Neural cell (in vitro differentiated cells): Measurements from ENCODE around the gene MSH3. TPM values are rescaled to one million over a fixed set of nuclear protein-coding genes. Genes with fewer than 3 reads are reported as not detected.

ENCODE experiments used
- H2AFZ ChIP-seq: fragments of 200-600, 300-800 bp; sonication (generic), shearing (Covaris generic); 2 replicates; pipeline ENCODE4 v1.6.0; 2014; ENCODE audit warnings: low read depth, mild to moderate bottlenecking, antibody characterized with exemption, low read length, moderate library complexity
- H3F3A ChIP-seq: fragments of 200-600 bp; shearing (Covaris generic); 2 replicates; pipeline ENCODE4 v1.6.1; 2016; ENCODE audit warnings: mild to moderate bottlenecking, moderate library complexity, mixed read lengths, antibody characterized with exemption, low read length; ENCODE audit not compliant: insufficient read depth, poor library complexity, severe bottlenecking
- H3K27ac ChIP-seq: fragments of 200-600, 300-800 bp; sonication (generic), shearing (Covaris generic); 2 replicates; pipeline ENCODE4 v1.5.1; 2014; ENCODE audit warnings: mild to moderate bottlenecking, low read length, moderate library complexity
- H3K27me3 ChIP-seq: fragments of 300-800, 200-600 bp; sonication (generic), shearing (Covaris generic); 2 replicates; pipeline ENCODE4 v1.6.0; 2014; ENCODE audit warnings: mild to moderate bottlenecking, low read depth, low read length, moderate library complexity; ENCODE audit not compliant: insufficient read depth
- H3K36me3 ChIP-seq: fragments of 300-800, 200-600 bp; sonication (generic), shearing (Covaris generic); 2 replicates; pipeline ENCODE4 v1.5.1; 2014; ENCODE audit warnings: mild to moderate bottlenecking, antibody characterized with exemption, low read length, moderate library complexity; ENCODE audit not compliant: insufficient read depth
- H3K4me2 ChIP-seq: fragments of 300-800, 200-600 bp; sonication (generic), shearing (Covaris generic); 2 replicates; pipeline ENCODE4 v1.6.0; 2014; ENCODE audit warnings: mild to moderate bottlenecking, low read length
- H3K4me3 ChIP-seq: fragments of 300-800, 200-600 bp; sonication (generic), shearing (Covaris generic); 2 replicates; pipeline ENCODE4 v1.5.1; 2014; ENCODE audit warnings: mild to moderate bottlenecking, low read length, moderate library complexity
- H3K79me2 ChIP-seq: fragments of 200-600 bp; shearing (Covaris generic); replicated peaks from 2 replicates; pipeline ENCODE4 v1.6.0; 2014; ENCODE audit warnings: mild to moderate bottlenecking, low read length, moderate library complexity; ENCODE audit not compliant: insufficient read depth
- H3K9ac ChIP-seq: fragments of 300-800, 200-600 bp; sonication (generic), shearing (Covaris generic); 2 replicates; pipeline ENCODE4 v1.6.1; 2016; ENCODE audit warnings: mild to moderate bottlenecking, low read length, mixed read lengths
- H3K9me2 ChIP-seq: fragments of 200-600 bp; shearing (Covaris generic); 2 replicates; pipeline ENCODE4 v1.6.1; 2016; ENCODE audit warnings: mild to moderate bottlenecking, low read length, mixed read lengths; ENCODE audit not compliant: insufficient read depth
- H3K9me3 ChIP-seq: fragments of 200-600, 300-800 bp; sonication (generic), shearing (Covaris generic); 2 replicates; pipeline ENCODE4 v1.6.1; 2016; ENCODE audit warnings: mild to moderate bottlenecking, mixed run types, low read length, moderate library complexity, mixed read lengths
- H4K20me1 ChIP-seq: fragments of 200-600 bp; shearing (Covaris generic); 2 replicates; pipeline ENCODE4 v1.6.1; 2016; ENCODE audit warnings: mild to moderate bottlenecking, mixed run types; ENCODE audit not compliant: insufficient read depth
- CTCF ChIP-seq: fragments of 450-650 bp; IDR thresholded peaks from 2 replicates; pipeline ENCODE4 v1.5.1; 2014; ENCODE audit warnings: antibody characterized with exemption, mild to moderate bottlenecking, moderate library complexity; ENCODE audit not compliant: poor library complexity, severe bottlenecking
- EP300 ChIP-seq: fragments of 450-650 bp; conservative IDR thresholded peaks from 2 replicates; pipeline ENCODE4 v1.6.1; 2014; ENCODE audit warnings: antibody characterized with exemption, mild to moderate bottlenecking, moderate library complexity; ENCODE audit not compliant: poor library complexity, severe bottlenecking
- EZH2 ChIP-seq: fragments of 200-600, 300-800 bp; shearing (Covaris generic), sonication (generic); IDR thresholded peaks from 2 replicates; pipeline ENCODE4 v1.6.1; 2014; ENCODE audit warnings: antibody characterized with exemption, low read length, borderline replicate concordance, mild to moderate bottlenecking; ENCODE audit not compliant: insufficient read depth, poor library complexity, severe bottlenecking
- MXI1 ChIP-seq: fragments of 450-650 bp; conservative IDR thresholded peaks from 2 replicates; pipeline ENCODE4 v1.6.1; 2014; ENCODE audit warnings: antibody characterized with exemption, mild to moderate bottlenecking; ENCODE audit not compliant: poor library complexity, severe bottlenecking
- POLR2AphosphoS5 ChIP-seq: IDR thresholded peaks from 2 replicates; pipeline ENCODE4 v1.6.1; 2012
- RAD21 ChIP-seq: fragments of 450-650 bp; conservative IDR thresholded peaks from 2 replicates; pipeline ENCODE4 v1.6.1; 2014; ENCODE audit warnings: antibody characterized with exemption, mild to moderate bottlenecking, moderate library complexity
- REST ChIP-seq: IDR thresholded peaks from 2 replicates; pipeline ENCODE4 v1.6.1; 2012; ENCODE audit warnings: borderline replicate concordance
- SMC3 ChIP-seq: fragments of 450-650 bp; conservative IDR thresholded peaks from 2 replicates; pipeline ENCODE4 v1.6.1; 2014; ENCODE audit warnings: antibody characterized with exemption, mild to moderate bottlenecking, moderate library complexity; ENCODE audit not compliant: poor library complexity
- TAF1 ChIP-seq: IDR thresholded peaks from 2 replicates; pipeline ENCODE4 v1.6.1; 2012; ENCODE audit warnings: low read depth
- polyA plus RNA-seq: library from polyadenylated mRNA; depleted of rRNA; stranded (reverse); fragments of >200 nt; gene quantifications from 2 replicates; pipeline ENCODE4 v1.2.3, GENCODE V29; 2014

Gene MSH3
- polyA plus RNA-seq, 1 donor from 2014 or later: 9.8 TPM

GRCh38 chr5:80607832-80608231 is 46.6 kb upstream of the MSH3 start:
- no peaks in the 10 kb centered on the region for H3K9me3 ChIP-seq
- no peaks in the 10 kb centered on the region for H3K79me2 ChIP-seq
- H3K9ac ChIP-seq: no peak overlapping the region
- no peaks in the 10 kb centered on the region for H3F3A ChIP-seq
- TF ChIP-seq CTCF (no peak), EP300 (no peak), RAD21 (no peak), EZH2 (no peak), SMC3 (no peak), TAF1 (no peak), REST (no peak), MXI1 (no peak), POLR2AphosphoS5 (no peak)
- no peaks in the 10 kb centered on the region for H4K20me1 ChIP-seq
- no peak overlapping the region for H2AFZ ChIP-seq
- no peak overlapping the region for H3K4me3 ChIP-seq
- H3K27me3 ChIP-seq: no peaks in the 10 kb centered on the region
- H3K27ac ChIP-seq: no peak overlapping the region
- H3K9me2 ChIP-seq: no peaks in the 10 kb centered on the region
- no peak overlapping the region for H3K4me2 ChIP-seq
- no peaks in the 10 kb centered on the region for H3K36me3 ChIP-seq

- Histone ChIP-seq H3K79me2 (no peaks in the 10 kb centered on the region), H3K4me2 (no peak overlapping the region), H4K20me1 (no peaks in the 10 kb centered on the region), H3K36me3 (no peaks in the 10 kb centered on the region), H3K9ac (no peak overlapping the region), H3K27ac (no peak overlapping the region), H3K4me3 (no peak overlapping the region), H3K27me3 (no peaks in the 10 kb centered on the region), H3K9me3 (no peaks in the 10 kb centered on the region), H2AFZ (no peak overlapping the region), H3K9me2 (no peaks in the 10 kb centered on the region), H3F3A (no peaks in the 10 kb centered on the region)
- no peak for TF ChIP-seq EZH2
- TF ChIP-seq CTCF: no peak
- no peak for TF ChIP-seq REST
- no peak for TF ChIP-seq MXI1
- TF ChIP-seq EP300: no peak
- no peak for TF ChIP-seq RAD21
- no peak for TF ChIP-seq SMC3
- no peak for TF ChIP-seq TAF1
- TF ChIP-seq POLR2AphosphoS5: no peak
Measured at GRCh38 chr5:80608731-80609130, 45.7 kb upstream of the MSH3 start.
